Measurements from ENCODE around the gene FTMT.

Gene FTMT

DNA sequence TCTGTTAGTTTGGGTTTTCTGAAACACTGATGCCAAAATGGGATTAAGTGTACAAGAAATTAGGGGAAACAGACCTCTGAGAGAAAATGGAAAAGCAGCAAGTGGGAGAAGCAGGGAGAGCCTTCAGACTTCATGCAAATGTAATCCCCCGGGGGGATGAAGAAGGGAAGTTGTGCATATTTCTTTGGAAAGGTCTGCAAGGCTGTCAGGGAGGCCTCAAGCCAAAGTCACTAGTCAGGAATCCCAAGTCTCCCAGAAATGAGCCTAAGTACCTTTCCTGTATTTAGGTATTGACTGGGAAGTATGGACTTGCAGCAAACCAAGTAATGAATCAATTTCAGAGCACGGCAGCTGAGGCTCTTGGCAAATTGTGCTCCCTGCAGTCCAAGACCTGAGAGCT, 2.2 kb downstream of the FTMT start:
- Histone ChIP-seq H4K20me1 (ENCODE audit: insufficient read depth, low read length, poor library complexity, severe bottlenecking) (no peaks in the 10 kb centered on the region), H3K79me2 (ENCODE audit: insufficient read depth, low read length) (no peaks in the 10 kb centered on the region), H2AFZ (ENCODE audit: low read length) (no peak overlapping the region), H3K4me2 (ENCODE audit: low read depth, low read length, poor library complexity, severe bottlenecking) (no peak overlapping the region), H3K36me3 (ENCODE audit: insufficient read depth, low read length) (no peaks in the 10 kb centered on the region), H3K9me2 (replicated peaks; ENCODE audit: low read depth, low read length) (no peaks in the 10 kb centered on the region), H3K9me3 (ENCODE audit: insufficient read depth, low read depth, low read length) (no peaks in the 10 kb centered on the region), H3K4me1 (ENCODE audit: insufficient read depth, low read length, poor library complexity, severe bottlenecking) (no peaks in the 10 kb centered on the region), H3K27me3 (ENCODE audit: insufficient read depth, low read length, poor library complexity, severe bottlenecking) (no peaks in the 10 kb centered on the region), H3F3A (ENCODE audit: low read depth) (no peaks in the 10 kb centered on the region), H3K4me3 (ENCODE audit: low read length, poor library complexity, severe bottlenecking) (no peak overlapping the region), H3K9ac (ENCODE audit: low read depth, low read length, poor library complexity, severe bottlenecking) (no peak overlapping the region)
- TF ChIP-seq EZH2phosphoT487 (IDR thresholded peaks at IDR 0.05; ENCODE audit: borderline replicate concordance): no peak
- TF ChIP-seq, protein P1, sequence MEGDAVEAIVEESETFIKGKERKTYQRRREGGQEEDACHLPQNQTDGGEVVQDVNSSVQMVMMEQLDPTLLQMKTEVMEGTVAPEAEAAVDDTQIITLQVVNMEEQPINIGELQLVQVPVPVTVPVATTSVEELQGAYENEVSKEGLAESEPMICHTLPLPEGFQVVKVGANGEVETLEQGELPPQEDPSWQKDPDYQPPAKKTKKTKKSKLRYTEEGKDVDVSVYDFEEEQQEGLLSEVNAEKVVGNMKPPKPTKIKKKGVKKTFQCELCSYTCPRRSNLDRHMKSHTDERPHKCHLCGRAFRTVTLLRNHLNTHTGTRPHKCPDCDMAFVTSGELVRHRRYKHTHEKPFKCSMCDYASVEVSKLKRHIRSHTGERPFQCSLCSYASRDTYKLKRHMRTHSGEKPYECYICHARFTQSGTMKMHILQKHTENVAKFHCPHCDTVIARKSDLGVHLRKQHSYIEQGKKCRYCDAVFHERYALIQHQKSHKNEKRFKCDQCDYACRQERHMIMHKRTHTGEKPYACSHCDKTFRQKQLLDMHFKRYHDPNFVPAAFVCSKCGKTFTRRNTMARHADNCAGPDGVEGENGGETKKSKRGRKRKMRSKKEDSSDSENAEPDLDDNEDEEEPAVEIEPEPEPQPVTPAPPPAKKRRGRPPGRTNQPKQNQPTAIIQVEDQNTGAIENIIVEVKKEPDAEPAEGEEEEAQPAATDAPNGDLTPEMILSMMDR (conservative IDR thresholded peaks at IDR 0.05; ENCODE audit: low read length): no peak

DNA sequence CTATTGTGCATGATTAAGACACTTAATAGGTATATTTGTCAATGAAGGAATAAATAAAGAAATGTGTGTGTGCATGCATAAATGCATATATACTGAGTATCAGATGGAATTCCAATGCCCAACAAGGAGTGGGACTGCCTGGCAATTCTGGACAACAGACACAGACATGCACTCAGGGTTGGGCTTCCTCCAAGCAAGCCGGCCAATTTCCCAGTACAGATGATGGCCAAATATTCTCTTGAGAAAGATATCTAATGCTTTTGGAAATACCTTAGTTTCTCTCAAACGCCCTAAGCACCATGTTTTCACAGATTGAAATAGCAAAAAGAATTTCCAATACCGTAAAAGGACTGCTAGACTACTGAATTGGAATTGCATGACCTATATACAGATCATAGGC, 11.1 kb downstream of the FTMT start:
- no peaks in the 10 kb centered on the region for H3K36me3 ChIP-seq (ENCODE audit: insufficient read depth, low read length)
- H3K4me2 ChIP-seq (ENCODE audit: low read depth, low read length, poor library complexity, severe bottlenecking): no peak overlapping the region
- H2AFZ ChIP-seq (ENCODE audit: low read length): no peak overlapping the region
- H3K79me2 ChIP-seq (ENCODE audit: insufficient read depth, low read length): no peaks in the 10 kb centered on the region
- no peaks in the 10 kb centered on the region for H3K9me3 ChIP-seq (ENCODE audit: insufficient read depth, low read depth, low read length)
- no peaks in the 10 kb centered on the region for H4K20me1 ChIP-seq (ENCODE audit: insufficient read depth, low read length, poor library complexity, severe bottlenecking)
- no peaks in the 10 kb centered on the region for H3K4me1 ChIP-seq (ENCODE audit: insufficient read depth, low read length, poor library complexity, severe bottlenecking)
- no peaks in the 10 kb centered on the region for H3K9me2 ChIP-seq (replicated peaks; ENCODE audit: low read depth, low read length)
- H3K27me3 ChIP-seq (ENCODE audit: insufficient read depth, low read length, poor library complexity, severe bottlenecking): no peaks in the 10 kb centered on the region
- TF ChIP-seq, protein P1 (conservative IDR thresholded peaks at IDR 0.05; ENCODE audit: low read length): no peak
- no peak for TF ChIP-seq EZH2phosphoT487 (IDR thresholded peaks at IDR 0.05; ENCODE audit: borderline replicate concordance)
- H3K4me3 ChIP-seq (ENCODE audit: low read length, poor library complexity, severe bottlenecking): no peak overlapping the region
- no peak overlapping the region for H3K9ac ChIP-seq (ENCODE audit: low read depth, low read length, poor library complexity, severe bottlenecking)
- H3F3A ChIP-seq (ENCODE audit: low read depth): no peaks in the 10 kb centered on the region

DNA sequence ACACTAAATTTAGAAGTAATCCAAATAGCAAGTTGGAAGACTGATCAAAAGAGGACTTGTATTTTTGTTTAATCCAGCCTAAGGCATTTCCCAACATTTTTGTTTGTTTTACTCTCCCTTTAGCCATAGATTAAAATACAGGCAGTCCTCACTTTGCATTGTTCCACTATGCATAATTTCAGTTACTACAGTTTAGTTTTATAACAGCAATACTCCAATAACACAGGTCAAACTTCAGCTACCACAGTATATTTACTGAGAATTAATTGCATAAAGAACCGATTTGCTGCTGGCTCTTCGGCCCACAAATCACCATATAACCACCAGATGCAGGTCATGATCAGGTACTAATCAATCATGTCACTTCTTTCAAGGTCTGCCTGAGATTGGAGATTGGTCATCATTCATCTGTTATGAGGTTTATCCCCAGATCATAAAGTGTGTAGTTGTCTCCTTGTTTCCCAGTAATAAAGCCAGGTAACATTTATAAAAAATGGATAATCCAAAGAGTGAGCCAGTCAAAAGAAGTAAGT, 12.1 kb downstream of the FTMT start:
- no peak overlapping the region for H3K4me2 ChIP-seq (ENCODE audit: low read depth, low read length, poor library complexity, severe bottlenecking)
- H4K20me1 ChIP-seq (ENCODE audit: insufficient read depth, low read length, poor library complexity, severe bottlenecking): no peaks in the 10 kb centered on the region
- H3K27me3 ChIP-seq (ENCODE audit: insufficient read depth, low read length, poor library complexity, severe bottlenecking): no peaks in the 10 kb centered on the region
- no peak overlapping the region for H3K4me3 ChIP-seq (ENCODE audit: low read length, poor library complexity, severe bottlenecking)
- H3F3A ChIP-seq (ENCODE audit: low read depth): no peaks in the 10 kb centered on the region
- H3K4me1 ChIP-seq (ENCODE audit: insufficient read depth, low read length, poor library complexity, severe bottlenecking): no peaks in the 10 kb centered on the region
- no peaks in the 10 kb centered on the region for H3K79me2 ChIP-seq (ENCODE audit: insufficient read depth, low read length)
- no peak overlapping the region for H2AFZ ChIP-seq (ENCODE audit: low read length)
- H3K9ac ChIP-seq (ENCODE audit: low read depth, low read length, poor library complexity, severe bottlenecking): no peak overlapping the region
- no peaks in the 10 kb centered on the region for H3K9me2 ChIP-seq (replicated peaks; ENCODE audit: low read depth, low read length)
- H3K9me3 ChIP-seq (ENCODE audit: insufficient read depth, low read depth, low read length): no peaks in the 10 kb centered on the region
- no peaks in the 10 kb centered on the region for H3K36me3 ChIP-seq (ENCODE audit: insufficient read depth, low read length)
- no peak for TF ChIP-seq EZH2phosphoT487 (IDR thresholded peaks at IDR 0.05; ENCODE audit: borderline replicate concordance)
- TF ChIP-seq, protein P1 (conservative IDR thresholded peaks at IDR 0.05; ENCODE audit: low read length): no peak

Measured in Loucy (cell line).